ENCODE measurements around the gene OR51I1.

The OR51I1 gene

GRCh38 chr11:5441414-5441813 is at the start of gene OR51I1:
Gene OR51I1, minus strand, starts transcription at chr11:5441514. Its CDS starts 0 bp downstream, at chr11:5441514.
- no peak for DNase-seq

- DNase-seq = no peak
These were observed 48.5 kb upstream of the OR51I1 start for GRCh38 chr11:5489576-5490357.

GRCh38 chr11:5488798-5489399 is 47.6 kb upstream of the OR51I1 start:
- no peak for DNase-seq

GRCh38 chr11:5488385-5488784 is 47.1 kb upstream of the OR51I1 start, which contains the start of gene OR52D1:
Gene OR52D1, plus strand, starts transcription at chr11:5488685. Its CDS starts 22 bp downstream, at chr11:5488707.
- DNase-seq = no peak

GRCh38 chr11:5486421-5486820 is 45.1 kb upstream of the OR51I1 start:
- DNase-seq = no peak

- no peak for DNase-seq
These were observed 44.7 kb upstream of the OR51I1 start for GRCh38 chr11:5486003-5486402.

- peak; percentile 47 for DNase-seq
These were observed 35.0 kb upstream of the OR51I1 start for GRCh38 chr11:5476186-5476819.

GRCh38 chr11:5473921-5474320 is 32.6 kb upstream of the OR51I1 start:
- no peak for DNase-seq

- no peak for DNase-seq
These were observed 26.2 kb upstream of the OR51I1 start for GRCh38 chr11:5467527-5467926.

GRCh38 chr11:5460983-5461621 is 19.8 kb upstream of the OR51I1 start:
- no peak for DNase-seq

GRCh38 chr11:5449432-5449831 is 8.1 kb upstream of the OR51I1 start:
- no peak for DNase-seq

- DNase-seq = no peak
These were observed 7.7 kb upstream of the OR51I1 start, which contains the start of gene OR51I2 for GRCh38 chr11:5449023-5449422. Gene OR51I2, plus strand, starts transcription at chr11:5449323. Its CDS starts 4,166 bp downstream, at chr11:5453489.

- no peak for DNase-seq
These were observed 2.6 kb upstream of the OR51I1 start for GRCh38 chr11:5443835-5444393.

- DNase-seq = no peak
These were observed 18.2 kb downstream of the OR51I1 start for GRCh38 chr11:5423131-5423530.

- no peak for DNase-seq
These were observed 19.5 kb downstream of the OR51I1 start, which contains the start of gene OR51Q1 for GRCh38 chr11:5421811-5422210. Gene OR51Q1, plus strand, starts transcription at chr11:5422111. Its CDS starts 90 bp downstream, at chr11:5422201.

GRCh38 chr11:5420993-5421392 is 20.3 kb downstream of the OR51I1 start:
- no peak for DNase-seq

GRCh38 chr11:5405173-5405572 is 36.1 kb downstream of the OR51I1 start:
- DNase-seq = no peak

- DNase-seq = no peak
These were observed 42.4 kb downstream of the OR51I1 start for GRCh38 chr11:5398936-5399335.

GRCh38 chr11:5394091-5394490 is 47.2 kb downstream of the OR51I1 start:
- no peak for DNase-seq

Measured in CD4-positive, alpha-beta T cell treated with Interleukin-6 for 4 hours (primary cell).